ENCODE measurements around the gene OR10R2.

OR10R2 gene

GRCh38 chr1:158493054-158493453 is 21.0 kb downstream of the OR10R2 start:
- Histone ChIP-seq H3K27me3 (ENCODE audit: control insufficient read depth, insufficient read depth, low read length) (no peaks in the 10 kb centered on the region), H3K9ac (ENCODE audit: low read length) (no peak overlapping the region), H3K4me1 (ENCODE audit: control insufficient read depth, insufficient read depth, low read length) (no peaks in the 10 kb centered on the region), H3K9me3 (ENCODE audit: control insufficient read depth, insufficient read depth, low read depth, low read length) (no peaks in the 10 kb centered on the region), H3K4me3 (ENCODE audit: low read depth, low read length) (no peak overlapping the region), H3K27ac (ENCODE audit: low read depth, low read length) (no peak overlapping the region), H3K36me3 (ENCODE audit: control insufficient read depth, insufficient read depth, low read length) (no peaks in the 10 kb centered on the region)

GRCh38 chr1:158494796-158495195 is 22.8 kb downstream of the OR10R2 start:
- Histone ChIP-seq H3K4me1 (ENCODE audit: control insufficient read depth, insufficient read depth, low read length) (no peaks in the 10 kb centered on the region), H3K4me3 (ENCODE audit: low read depth, low read length) (no peak overlapping the region), H3K27ac (ENCODE audit: low read depth, low read length) (no peak overlapping the region), H3K9ac (ENCODE audit: low read length) (no peak overlapping the region), H3K36me3 (ENCODE audit: control insufficient read depth, insufficient read depth, low read length) (no peaks in the 10 kb centered on the region), H3K9me3 (ENCODE audit: control insufficient read depth, insufficient read depth, low read depth, low read length) (no peaks in the 10 kb centered on the region), H3K27me3 (ENCODE audit: control insufficient read depth, insufficient read depth, low read length) (no peaks in the 10 kb centered on the region)

GRCh38 chr1:158496374-158496773 is 24.4 kb downstream of the OR10R2 start:
- Histone ChIP-seq H3K4me3 (ENCODE audit: low read depth, low read length) (no peak overlapping the region), H3K27ac (ENCODE audit: low read depth, low read length) (no peak overlapping the region), H3K36me3 (ENCODE audit: control insufficient read depth, insufficient read depth, low read length) (no peaks in the 10 kb centered on the region), H3K9me3 (ENCODE audit: control insufficient read depth, insufficient read depth, low read depth, low read length) (no peaks in the 10 kb centered on the region), H3K9ac (ENCODE audit: low read length) (no peak overlapping the region), H3K27me3 (ENCODE audit: control insufficient read depth, insufficient read depth, low read length) (no peaks in the 10 kb centered on the region), H3K4me1 (ENCODE audit: control insufficient read depth, insufficient read depth, low read length) (no peaks in the 10 kb centered on the region)

- no peaks in the 10 kb centered on the region for H3K4me1 ChIP-seq (ENCODE audit: control insufficient read depth, insufficient read depth, low read length)
- H3K9me3 ChIP-seq (ENCODE audit: control insufficient read depth, insufficient read depth, low read depth, low read length): peaks cover 7% of the 10 kb centered on the region
- H3K9ac ChIP-seq (ENCODE audit: low read length): no peak overlapping the region
- no peak overlapping the region for H3K4me3 ChIP-seq (ENCODE audit: low read depth, low read length)
- H3K27ac ChIP-seq (ENCODE audit: low read depth, low read length): no peak overlapping the region
- no peaks in the 10 kb centered on the region for H3K27me3 ChIP-seq (ENCODE audit: control insufficient read depth, insufficient read depth, low read length)
- H3K36me3 ChIP-seq (ENCODE audit: control insufficient read depth, insufficient read depth, low read length): no peaks in the 10 kb centered on the region
Measured at GRCh38 chr1:158506369-158506987, 34.5 kb downstream of the OR10R2 start.

- Histone ChIP-seq H3K9me3 (ENCODE audit: control insufficient read depth, insufficient read depth, low read depth, low read length) (peaks cover 1% of the 10 kb centered on the region), H3K36me3 (ENCODE audit: control insufficient read depth, insufficient read depth, low read length) (no peaks in the 10 kb centered on the region), H3K9ac (ENCODE audit: low read length) (no peak overlapping the region), H3K27ac (ENCODE audit: low read depth, low read length) (no peak overlapping the region), H3K4me1 (ENCODE audit: control insufficient read depth, insufficient read depth, low read length) (no peaks in the 10 kb centered on the region), H3K27me3 (ENCODE audit: control insufficient read depth, insufficient read depth, low read length) (no peaks in the 10 kb centered on the region), H3K4me3 (ENCODE audit: low read depth, low read length) (no peak overlapping the region)
Measured at GRCh38 chr1:158507511-158507910, 35.5 kb downstream of the OR10R2 start.

- Histone ChIP-seq H3K9me3 (ENCODE audit: control insufficient read depth, insufficient read depth, low read depth, low read length) (no peaks in the 10 kb centered on the region), H3K4me3 (ENCODE audit: low read depth, low read length) (no peak overlapping the region), H3K9ac (ENCODE audit: low read length) (no peak overlapping the region), H3K27ac (ENCODE audit: low read depth, low read length) (no peak overlapping the region), H3K36me3 (ENCODE audit: control insufficient read depth, insufficient read depth, low read length) (no peaks in the 10 kb centered on the region), H3K27me3 (ENCODE audit: control insufficient read depth, insufficient read depth, low read length) (no peaks in the 10 kb centered on the region), H3K4me1 (ENCODE audit: control insufficient read depth, insufficient read depth, low read length) (no peaks in the 10 kb centered on the region)
Measured at GRCh38 chr1:158509471-158510156, 37.6 kb downstream of the OR10R2 start.

GRCh38 chr1:158516966-158517365 is 44.9 kb downstream of the OR10R2 start:
- no peak overlapping the region for H3K9ac ChIP-seq (ENCODE audit: low read length)
- no peaks in the 10 kb centered on the region for H3K4me1 ChIP-seq (ENCODE audit: control insufficient read depth, insufficient read depth, low read length)
- no peaks in the 10 kb centered on the region for H3K9me3 ChIP-seq (ENCODE audit: control insufficient read depth, insufficient read depth, low read depth, low read length)

GRCh38 chr1:158520021-158520420 is 48.0 kb downstream of the OR10R2 start:
- no peaks in the 10 kb centered on the region for H3K9me3 ChIP-seq (ENCODE audit: control insufficient read depth, insufficient read depth, low read depth, low read length)
- no peaks in the 10 kb centered on the region for H3K27me3 ChIP-seq (ENCODE audit: control insufficient read depth, insufficient read depth, low read length)
- no peak overlapping the region for H3K9ac ChIP-seq (ENCODE audit: low read length)

More at GRCh38 chr1:158516966-158517365, 44.9 kb downstream of the OR10R2 start:
- H3K36me3 ChIP-seq (ENCODE audit: control insufficient read depth, insufficient read depth, low read length): no peaks in the 10 kb centered on the region
- H3K4me3 ChIP-seq (ENCODE audit: low read depth, low read length): no peak overlapping the region
- H3K27ac ChIP-seq (ENCODE audit: low read depth, low read length): no peak overlapping the region
- no peaks in the 10 kb centered on the region for H3K27me3 ChIP-seq (ENCODE audit: control insufficient read depth, insufficient read depth, low read length)

GRCh38 chr1:158520955-158521665 is 49.1 kb downstream of the OR10R2 start:
- H3K4me3 ChIP-seq (ENCODE audit: low read depth, low read length): no peak overlapping the region
- H3K27me3 ChIP-seq (ENCODE audit: control insufficient read depth, insufficient read depth, low read length): no peaks in the 10 kb centered on the region
- H3K9me3 ChIP-seq (ENCODE audit: control insufficient read depth, insufficient read depth, low read depth, low read length): no peaks in the 10 kb centered on the region
- no peak overlapping the region for H3K27ac ChIP-seq (ENCODE audit: low read depth, low read length)
- no peaks in the 10 kb centered on the region for H3K4me1 ChIP-seq (ENCODE audit: control insufficient read depth, insufficient read depth, low read length)
- H3K9ac ChIP-seq (ENCODE audit: low read length): no peak overlapping the region
- H3K36me3 ChIP-seq (ENCODE audit: control insufficient read depth, insufficient read depth, low read length): no peaks in the 10 kb centered on the region

More at GRCh38 chr1:158520021-158520420, 48.0 kb downstream of the OR10R2 start:
- no peaks in the 10 kb centered on the region for H3K4me1 ChIP-seq (ENCODE audit: control insufficient read depth, insufficient read depth, low read length)
- no peak overlapping the region for H3K27ac ChIP-seq (ENCODE audit: low read depth, low read length)
- no peaks in the 10 kb centered on the region for H3K36me3 ChIP-seq (ENCODE audit: control insufficient read depth, insufficient read depth, low read length)
- no peak overlapping the region for H3K4me3 ChIP-seq (ENCODE audit: low read depth, low read length)

GRCh38 chr1:158521666-158522058 is 49.6 kb downstream of the OR10R2 start:
- Histone ChIP-seq H3K4me3 (ENCODE audit: low read depth, low read length) (no peak overlapping the region), H3K4me1 (ENCODE audit: control insufficient read depth, insufficient read depth, low read length) (no peaks in the 10 kb centered on the region), H3K9ac (ENCODE audit: low read length) (no peak overlapping the region), H3K36me3 (ENCODE audit: control insufficient read depth, insufficient read depth, low read length) (no peaks in the 10 kb centered on the region), H3K27me3 (ENCODE audit: control insufficient read depth, insufficient read depth, low read length) (no peaks in the 10 kb centered on the region), H3K9me3 (ENCODE audit: control insufficient read depth, insufficient read depth, low read depth, low read length) (no peaks in the 10 kb centered on the region), H3K27ac (ENCODE audit: low read depth, low read length) (no peak overlapping the region)

- H3K9me3 ChIP-seq (ENCODE audit: control insufficient read depth, insufficient read depth, low read depth, low read length): no peaks in the 10 kb centered on the region
- no peak overlapping the region for H3K9ac ChIP-seq (ENCODE audit: low read length)
- H3K4me3 ChIP-seq (ENCODE audit: low read depth, low read length): no peak overlapping the region
- H3K27me3 ChIP-seq (ENCODE audit: control insufficient read depth, insufficient read depth, low read length): no peaks in the 10 kb centered on the region
- H3K27ac ChIP-seq (ENCODE audit: low read depth, low read length): no peak overlapping the region
- H3K36me3 ChIP-seq (ENCODE audit: control insufficient read depth, insufficient read depth, low read length): no peaks in the 10 kb centered on the region
- no peaks in the 10 kb centered on the region for H3K4me1 ChIP-seq (ENCODE audit: control insufficient read depth, insufficient read depth, low read length)
Measured at GRCh38 chr1:158527190-158527815, 55.3 kb downstream of the OR10R2 start.
